ENCODE data around the gene CHST3. TPM values are rescaled to one million over a fixed set of nuclear protein-coding genes. Genes with fewer than 3 reads are reported as not detected.

Gene CHST3
- total RNA-seq, 1 experiment from 2014 or later, result 6.1 TPM

DNA sequence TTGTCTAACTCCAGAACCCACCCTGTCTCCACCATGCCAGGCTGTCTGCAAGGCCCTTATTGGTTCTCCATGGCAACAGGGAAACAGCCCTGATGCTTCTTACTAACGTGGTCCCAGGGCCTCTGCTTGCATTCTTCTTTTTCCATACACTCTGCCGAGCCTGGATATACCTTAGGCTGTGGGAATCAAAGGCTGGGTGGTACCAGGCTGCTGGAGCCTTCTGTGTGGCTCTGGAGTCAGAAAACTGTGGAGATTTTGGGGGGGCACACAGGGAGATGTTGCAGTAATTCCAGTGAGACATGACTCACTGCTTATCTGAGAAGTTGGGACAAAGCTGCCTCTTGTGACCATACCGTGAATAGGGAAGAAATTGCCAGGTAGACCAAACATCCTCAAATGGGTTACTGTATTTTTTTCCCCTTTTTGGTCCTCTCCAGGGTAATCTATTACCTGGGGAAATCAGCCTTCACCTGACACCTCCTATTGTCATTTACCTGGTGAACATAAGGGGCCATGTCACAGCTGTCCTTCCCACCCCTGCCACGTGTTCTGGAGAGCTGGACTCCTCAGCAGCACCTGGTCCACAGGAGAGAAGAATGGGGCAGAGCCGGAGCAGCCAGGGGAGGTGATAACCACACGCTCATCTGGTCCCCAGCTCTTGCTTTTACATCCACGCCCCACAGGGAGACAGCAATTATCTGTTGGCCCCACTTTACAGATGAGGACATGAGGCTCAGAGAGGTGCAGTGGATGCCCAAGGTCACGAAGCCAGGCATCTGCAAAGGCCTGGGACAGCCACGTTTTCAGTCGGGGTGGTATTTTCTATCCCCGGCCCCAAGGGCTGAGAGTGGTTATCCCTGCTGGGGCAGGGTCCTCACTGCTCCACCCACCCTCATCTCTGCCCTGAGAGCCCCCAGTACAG is 4.6 kb downstream of the CHST3 start:
- no peak overlapping the region for H2BK120ac ChIP-seq (ENCODE audit: low read depth, low read length, poor library complexity, severe bottlenecking)
- no peak for DNase-seq
- peaks cover 16% of the 10 kb centered on the region for H3K23me2 ChIP-seq (ENCODE audit: insufficient read length, low read depth, low read length, poor library complexity, severe bottlenecking)
- no peaks in the 10 kb centered on the region; the same call in 1 of the 2 replicates for H3K79me2 ChIP-seq (ENCODE audit: insufficient read depth, low read length)
- no CpG with 5 or more reads among the region's 11 CpGs for WGBS (ENCODE audit: extremely low coverage, insufficient read length, low lambda C conversion rate)
- H4K91ac ChIP-seq (ENCODE audit: insufficient read length, low read depth, low read length), result no peak overlapping the region
- no peak overlapping the region for H3K4ac ChIP-seq (ENCODE audit: low read depth, low read length)
- H2BK15ac ChIP-seq (ENCODE audit: low read depth, low read length), result no peak overlapping the region
- H2BK20ac ChIP-seq (ENCODE audit: low read depth, low read length, poor library complexity, severe bottlenecking), result no peak overlapping the region
- no peak overlapping the region for H3K4me2 ChIP-seq (ENCODE audit: insufficient read depth, insufficient read length, low read length)
- no peaks in the 10 kb centered on the region for H4K20me1 ChIP-seq (ENCODE audit: control insufficient read depth, insufficient read depth, insufficient read length)
- H4K5ac ChIP-seq (ENCODE audit: insufficient read length, low read depth, low read length), result no peak overlapping the region
- no peaks in the 10 kb centered on the region; the same call in 1 of the 2 replicates for H3K27me3 ChIP-seq (ENCODE audit: insufficient read depth, low read length)
- Mint-ChIP-seq H3K4me3 (no peak overlapping the region), H3K4me1 (peaks cover 33 to 34% of the 10 kb centered on the region in 2 experiments), H3K36me3 (ENCODE audit: insufficient read depth in 1 of 3, low read depth in 3 of 3) (no peaks in the 10 kb centered on the region), H3K9me3 (no peaks in the 10 kb centered on the region), H3K27me3 (ENCODE audit: low read depth) (peaks cover 15% of the 10 kb centered on the region), H3K27ac (no peak overlapping the region)
- H3K79me1 ChIP-seq (ENCODE audit: insufficient read depth, low read depth, low read length, poor library complexity, severe bottlenecking), result no peaks in the 10 kb centered on the region
- H3K56ac ChIP-seq (ENCODE audit: insufficient read length, low read depth, low read length), result no peak overlapping the region
- no peak overlapping the region for H3K23ac ChIP-seq (ENCODE audit: insufficient read length, low read depth, low read length)
- no peak overlapping the region for H3T11ph ChIP-seq (ENCODE audit: low read length)
- no peak overlapping the region for H3K18ac ChIP-seq (ENCODE audit: insufficient read length, low read depth, low read length)
- no peak overlapping the region for H2AK5ac ChIP-seq (ENCODE audit: insufficient read length, low read length)
- no peak overlapping the region for H3K14ac ChIP-seq (ENCODE audit: insufficient read depth, low read length)
- H4K8ac ChIP-seq (replicated peaks; ENCODE audit: insufficient read length, low read depth, low read length), result no peak overlapping the region
- H2BK12ac ChIP-seq (ENCODE audit: insufficient read length, low read depth, low read length), result no peak overlapping the region
- H2AFZ ChIP-seq (ENCODE audit: low read length), result no peak overlapping the region
- no peak overlapping the region for H3K27ac ChIP-seq (ENCODE audit: insufficient read length, low read depth, low read length)
- H3K9me3 ChIP-seq (ENCODE audit: control insufficient read depth, low read depth, low read length), result no peaks in the 10 kb centered on the region
- TF ChIP-seq, protein P1, sequence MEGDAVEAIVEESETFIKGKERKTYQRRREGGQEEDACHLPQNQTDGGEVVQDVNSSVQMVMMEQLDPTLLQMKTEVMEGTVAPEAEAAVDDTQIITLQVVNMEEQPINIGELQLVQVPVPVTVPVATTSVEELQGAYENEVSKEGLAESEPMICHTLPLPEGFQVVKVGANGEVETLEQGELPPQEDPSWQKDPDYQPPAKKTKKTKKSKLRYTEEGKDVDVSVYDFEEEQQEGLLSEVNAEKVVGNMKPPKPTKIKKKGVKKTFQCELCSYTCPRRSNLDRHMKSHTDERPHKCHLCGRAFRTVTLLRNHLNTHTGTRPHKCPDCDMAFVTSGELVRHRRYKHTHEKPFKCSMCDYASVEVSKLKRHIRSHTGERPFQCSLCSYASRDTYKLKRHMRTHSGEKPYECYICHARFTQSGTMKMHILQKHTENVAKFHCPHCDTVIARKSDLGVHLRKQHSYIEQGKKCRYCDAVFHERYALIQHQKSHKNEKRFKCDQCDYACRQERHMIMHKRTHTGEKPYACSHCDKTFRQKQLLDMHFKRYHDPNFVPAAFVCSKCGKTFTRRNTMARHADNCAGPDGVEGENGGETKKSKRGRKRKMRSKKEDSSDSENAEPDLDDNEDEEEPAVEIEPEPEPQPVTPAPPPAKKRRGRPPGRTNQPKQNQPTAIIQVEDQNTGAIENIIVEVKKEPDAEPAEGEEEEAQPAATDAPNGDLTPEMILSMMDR (conservative IDR thresholded peaks at IDR 0.05), result no peak
- H2BK5ac ChIP-seq (ENCODE audit: insufficient read length, low read length), result no peak overlapping the region
- H3K4me1 ChIP-seq (ENCODE audit: insufficient read depth, low read length), result peaks cover 3% of the 10 kb centered on the region
- H3K9ac ChIP-seq (ENCODE audit: extremely low read depth, insufficient read length, low read length), result no peak overlapping the region

Data from H9 (cell line).